Hepatocyte (in vitro differentiated cells): ENCODE results near the gene KLHL30. TPM values are rescaled to one million over a fixed set of nuclear protein-coding genes. Genes with fewer than 3 reads are reported as not detected.

Source experiments
- DNase-seq: peaks from one replicate; pipeline ENCODE4 v3.0.0-alpha.2; 2016; ENCODE audit warnings: low spot score
- H2AFZ ChIP-seq: fragments of 200-600 bp; sonication (generic); 2 replicates; pipeline ENCODE4 v1.6.0; 2016; ENCODE audit warnings: antibody characterized with exemption, mild to moderate bottlenecking
- H3K27ac ChIP-seq: fragments of 200-600 bp; sonication (generic); 2 replicates; pipeline ENCODE4 v1.5.1; 2016; ENCODE audit warnings: mild to moderate bottlenecking
- H3K27me3 ChIP-seq: fragments of 200-600 bp; sonication (generic); 2 replicates; pipeline ENCODE4 v1.6.1; 2016
- H3K36me3 ChIP-seq: fragments of 200-600 bp; sonication (generic); replicated peaks from 2 replicates; pipeline ENCODE4 v1.5.1; 2016; ENCODE audit warnings: low read depth; ENCODE audit not compliant: insufficient read depth
- H3K4me1 ChIP-seq: fragments of 200-600 bp; sonication (generic); 2 replicates; pipeline ENCODE4 v1.5.1; 2016; ENCODE audit warnings: mild to moderate bottlenecking, moderate library complexity; ENCODE audit not compliant: insufficient read depth
- H3K4me2 ChIP-seq: fragments of 200-600 bp; sonication (generic); 2 replicates; pipeline ENCODE4 v1.6.0; 2016
- H3K4me3 ChIP-seq: fragments of 200-600 bp; sonication (generic); 2 replicates; pipeline ENCODE4 v1.5.1; 2016; ENCODE audit warnings: mild to moderate bottlenecking
- H3K79me2 ChIP-seq: fragments of 200-600 bp; sonication (generic); 2 replicates; pipeline ENCODE4 v1.6.0; 2017; ENCODE audit warnings: mild to moderate bottlenecking
- H3K9me2 ChIP-seq: fragments of 200-600 bp; sonication (generic); replicated peaks from 2 replicates; pipeline ENCODE4 v1.6.0; 2017; ENCODE audit warnings: mild to moderate bottlenecking; ENCODE audit not compliant: insufficient read depth
- H3K9me3 ChIP-seq: fragments of 200-600 bp; sonication (generic); 2 replicates; pipeline ENCODE4 v1.5.1; 2016; ENCODE audit warnings: low read depth, mild to moderate bottlenecking
- H4K20me1 ChIP-seq: fragments of 200-600 bp; sonication (generic); 2 replicates; pipeline ENCODE4 v1.6.0; 2016; ENCODE audit warnings: mild to moderate bottlenecking; ENCODE audit not compliant: insufficient read depth, poor library complexity, severe bottlenecking
- CTCF ChIP-seq: fragments of 200-600 bp; sonication (generic); IDR thresholded peaks from 2 replicates; pipeline ENCODE4 v1.5.1; 2016; ENCODE audit warnings: antibody characterized with exemption, mild to moderate bottlenecking; ENCODE audit not compliant: poor library complexity
- EZH2 ChIP-seq: fragments of 200-600 bp; sonication (generic); IDR thresholded peaks from 2 replicates; pipeline ENCODE4 v1.6.1; 2016; ENCODE audit warnings: antibody characterized with exemption, mild to moderate bottlenecking, borderline replicate concordance
- EZH2phosphoT487 ChIP-seq: fragments of 200-600 bp; sonication (generic); IDR thresholded peaks from one replicate; pipeline ENCODE4 v1.6.1; 2018; ENCODE audit warnings: antibody characterized with exemption, mild to moderate bottlenecking, low read depth, moderate library complexity; ENCODE audit not compliant: unreplicated experiment, severe bottlenecking
- WGBS: methylation state at CpG from one replicate; pipeline ENCODE4 v1.1.6; 2016; ENCODE audit warnings: low lambda C conversion rate; ENCODE audit errors: missing lambda C conversion rate; 5-methylcytosine and 5-hydroxymethylcytosine counted together
- polyA plus RNA-seq: library from polyadenylated mRNA; unstranded; fragments of >200 nt; fragmentation: Nextera tagmentation; extraction: Ambion mirVana; gene quantifications from 2 replicates; pipeline ENCODE4 v1.2.1, GENCODE V29; 2016
- total RNA-seq: library from RNA; depleted of rRNA; stranded (reverse); fragments of >200 nt; gene quantifications from 2 replicates; pipeline ENCODE4 v1.2.3, GENCODE V29; 2014

KLHL30 gene
- total and polyA plus RNA-seq, 2 experiments from 2014 or later = 0.15 TPM; not detected in 1

GRCh38 chr2:238106698-238107524 lies 31.6 kb upstream of the KLHL30 start:
- Histone ChIP-seq H3K27me3 (no peaks in the 10 kb centered on the region), H2AFZ (no peak overlapping the region), H3K36me3 (no peaks in the 10 kb centered on the region), H3K4me3 (no peak overlapping the region), H3K9me2 (no peaks in the 10 kb centered on the region), H3K79me2 (no peaks in the 10 kb centered on the region), H3K4me1 (no peaks in the 10 kb centered on the region), H4K20me1 (no peaks in the 10 kb centered on the region), H3K4me2 (no peak overlapping the region), H3K27ac (no peak overlapping the region), H3K9me3 (no peaks in the 10 kb centered on the region)
- WGBS = 87% methylated on average over 21 of the region's 28 CpGs
- peak; percentile 31 for TF ChIP-seq CTCF
- no peak for TF ChIP-seq EZH2phosphoT487
- no peak for TF ChIP-seq EZH2
- peak; percentile 14 for DNase-seq

GRCh38 chr2:238107525-238108422 lies 30.7 kb upstream of the KLHL30 start:
- 93% methylated on average over 28 of the region's 28 CpGs for WGBS
- H3K4me2 ChIP-seq = no peak overlapping the region
- no peaks in the 10 kb centered on the region for H3K4me1 ChIP-seq
- no peaks in the 10 kb centered on the region for H3K36me3 ChIP-seq
- peaks cover 8% of the 10 kb centered on the region for H3K9me3 ChIP-seq
- H2AFZ ChIP-seq = no peak overlapping the region
- no peaks in the 10 kb centered on the region for H3K27me3 ChIP-seq
- TF ChIP-seq EZH2phosphoT487 (no peak), CTCF (no peak), EZH2 (no peak)
- H3K4me3 ChIP-seq = no peak overlapping the region
- no peaks in the 10 kb centered on the region for H3K79me2 ChIP-seq
- H4K20me1 ChIP-seq = no peaks in the 10 kb centered on the region
- no peaks in the 10 kb centered on the region for H3K9me2 ChIP-seq
- DNase-seq = peak; percentile 7
- no peak overlapping the region for H3K27ac ChIP-seq

GRCh38 chr2:238108423-238109183 lies 29.9 kb upstream of the KLHL30 start:
- H3K9me2 ChIP-seq = no peaks in the 10 kb centered on the region
- WGBS = 67% methylated on average over 19 of the region's 19 CpGs
- H3K9me3 ChIP-seq = peaks cover 8% of the 10 kb centered on the region
- H4K20me1 ChIP-seq = no peaks in the 10 kb centered on the region
- H3K27me3 ChIP-seq = no peaks in the 10 kb centered on the region
- H3K4me2 ChIP-seq = no peak overlapping the region
- H3K4me3 ChIP-seq = no peak overlapping the region
- no peaks in the 10 kb centered on the region for H3K36me3 ChIP-seq
- no peaks in the 10 kb centered on the region for H3K79me2 ChIP-seq
- no peak overlapping the region for H2AFZ ChIP-seq
- H3K4me1 ChIP-seq = no peaks in the 10 kb centered on the region
- no peak overlapping the region for H3K27ac ChIP-seq
- TF ChIP-seq EZH2phosphoT487 (no peak), CTCF (no peak), EZH2 (no peak)
- DNase-seq = peak; percentile 3
